GM19372 (cell line): ENCODE results near the gene STRA6.

ENCODE experiments used
- ATAC-seq: cut with Tn5 transposase; IDR thresholded peaks from one replicate; pipeline ENCODE4 v1.9.1; 2021; ENCODE audit warnings: mild to moderate bottlenecking, low read depth, moderate library complexity; ENCODE audit not compliant: unreplicated experiment

The STRA6 gene

GRCh38 chr15:74133694-74134386 is 68.7 kb downstream of the STRA6 start:
- no peak for ATAC-seq

- ATAC-seq, result no peak
Measured at GRCh38 chr15:74132681-74133651, 69.6 kb downstream of the STRA6 start.

- no peak for ATAC-seq
Measured at GRCh38 chr15:74131628-74132413, 70.8 kb downstream of the STRA6 start.

GRCh38 chr15:74130849-74131627 is 71.5 kb downstream of the STRA6 start:
- no peak for ATAC-seq

GRCh38 chr15:74130155-74130848 is 72.3 kb downstream of the STRA6 start, which contains the start of gene ISLR2:
ISLR2 (plus strand) TSS chr15:74130586; CDS start chr15:74132755, 2,169 bp downstream.
- ATAC-seq, result no peak

GRCh38 chr15:74129586-74130154 is 72.9 kb downstream of the STRA6 start:
- ATAC-seq, result no peak
